Measurements from ENCODE around the gene CYP1A2.

The CYP1A2 gene

DNA sequence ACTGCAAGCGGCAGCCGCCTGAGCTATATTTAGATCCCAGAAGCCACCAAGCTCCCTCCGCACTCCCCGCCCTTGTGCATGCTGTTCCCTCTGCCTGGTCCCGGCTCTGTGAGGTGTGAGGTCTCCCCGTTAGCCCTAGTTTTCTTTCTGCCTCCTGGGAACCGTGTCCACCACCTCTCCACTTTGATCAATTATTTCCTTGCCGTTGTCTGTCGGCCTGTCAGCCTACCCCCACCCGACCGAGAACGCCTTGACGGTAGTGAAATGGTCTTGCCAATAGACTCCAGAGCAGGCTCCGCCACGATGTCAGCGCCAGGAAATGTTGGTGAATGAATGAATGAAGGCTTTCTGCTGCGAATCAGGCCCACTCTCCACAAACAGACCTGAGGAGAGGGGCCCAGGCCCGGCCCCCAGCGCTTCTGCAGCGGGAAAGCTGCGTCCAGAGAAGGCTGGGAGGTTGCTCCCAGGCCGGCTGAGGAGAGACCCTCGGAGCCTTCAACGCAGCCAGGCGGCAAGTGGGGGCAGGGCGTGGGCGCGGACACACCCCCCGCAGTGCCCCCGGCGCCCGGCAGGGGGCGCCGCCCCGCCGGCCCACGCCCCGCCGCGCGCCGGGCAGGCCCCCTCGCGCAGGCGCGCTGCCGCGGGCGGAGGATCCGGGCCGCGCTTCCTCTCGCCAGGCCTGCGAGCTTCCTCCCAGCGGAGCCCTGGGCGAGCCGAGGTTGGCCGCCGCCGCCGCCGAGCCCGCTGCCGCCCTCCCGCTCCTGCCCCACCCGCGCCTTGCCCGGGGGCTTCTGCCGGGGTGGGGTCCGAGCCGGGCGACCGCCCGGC is 33.0 kb downstream of the CYP1A2 start, which contains the start of gene CSK:
CSK (plus strand) TSS at position 650 of the 828 bp plus-strand sequence. CDS start 16,218 bp downstream, outside the sequence.
- CTCF ChIA-PET, result interaction anchor here (0.6 to 33.5 kb wide), 29 partner anchors 10 to 423 kb away, joined by 3 to 1672 read pairs (median 4); partner anchors contain the start of genes CLK3, CPLX3, FAM219B and MPI
- peak within 1 kb of the TSS; percentile 78 for H3K4me3 ChIP-seq (ENCODE audit: low read depth, low read length)
- no peak for DNase-seq (ENCODE audit: low read depth, low spot score)
- TF ChIP-seq, protein P1, sequence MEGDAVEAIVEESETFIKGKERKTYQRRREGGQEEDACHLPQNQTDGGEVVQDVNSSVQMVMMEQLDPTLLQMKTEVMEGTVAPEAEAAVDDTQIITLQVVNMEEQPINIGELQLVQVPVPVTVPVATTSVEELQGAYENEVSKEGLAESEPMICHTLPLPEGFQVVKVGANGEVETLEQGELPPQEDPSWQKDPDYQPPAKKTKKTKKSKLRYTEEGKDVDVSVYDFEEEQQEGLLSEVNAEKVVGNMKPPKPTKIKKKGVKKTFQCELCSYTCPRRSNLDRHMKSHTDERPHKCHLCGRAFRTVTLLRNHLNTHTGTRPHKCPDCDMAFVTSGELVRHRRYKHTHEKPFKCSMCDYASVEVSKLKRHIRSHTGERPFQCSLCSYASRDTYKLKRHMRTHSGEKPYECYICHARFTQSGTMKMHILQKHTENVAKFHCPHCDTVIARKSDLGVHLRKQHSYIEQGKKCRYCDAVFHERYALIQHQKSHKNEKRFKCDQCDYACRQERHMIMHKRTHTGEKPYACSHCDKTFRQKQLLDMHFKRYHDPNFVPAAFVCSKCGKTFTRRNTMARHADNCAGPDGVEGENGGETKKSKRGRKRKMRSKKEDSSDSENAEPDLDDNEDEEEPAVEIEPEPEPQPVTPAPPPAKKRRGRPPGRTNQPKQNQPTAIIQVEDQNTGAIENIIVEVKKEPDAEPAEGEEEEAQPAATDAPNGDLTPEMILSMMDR (IDR thresholded peaks at IDR 0.05; ENCODE audit: insufficient read depth, low read length, missing control alignments), result peak; percentile 57
- POLR2A ChIA-PET, result interaction anchor here (0.6 to 1.2 kb wide), 2 partner anchors 125 to 214 kb away, joined by 3 to 6 read pairs; partner anchors contain the start of genes FAM219B and SCAMP5

DNA sequence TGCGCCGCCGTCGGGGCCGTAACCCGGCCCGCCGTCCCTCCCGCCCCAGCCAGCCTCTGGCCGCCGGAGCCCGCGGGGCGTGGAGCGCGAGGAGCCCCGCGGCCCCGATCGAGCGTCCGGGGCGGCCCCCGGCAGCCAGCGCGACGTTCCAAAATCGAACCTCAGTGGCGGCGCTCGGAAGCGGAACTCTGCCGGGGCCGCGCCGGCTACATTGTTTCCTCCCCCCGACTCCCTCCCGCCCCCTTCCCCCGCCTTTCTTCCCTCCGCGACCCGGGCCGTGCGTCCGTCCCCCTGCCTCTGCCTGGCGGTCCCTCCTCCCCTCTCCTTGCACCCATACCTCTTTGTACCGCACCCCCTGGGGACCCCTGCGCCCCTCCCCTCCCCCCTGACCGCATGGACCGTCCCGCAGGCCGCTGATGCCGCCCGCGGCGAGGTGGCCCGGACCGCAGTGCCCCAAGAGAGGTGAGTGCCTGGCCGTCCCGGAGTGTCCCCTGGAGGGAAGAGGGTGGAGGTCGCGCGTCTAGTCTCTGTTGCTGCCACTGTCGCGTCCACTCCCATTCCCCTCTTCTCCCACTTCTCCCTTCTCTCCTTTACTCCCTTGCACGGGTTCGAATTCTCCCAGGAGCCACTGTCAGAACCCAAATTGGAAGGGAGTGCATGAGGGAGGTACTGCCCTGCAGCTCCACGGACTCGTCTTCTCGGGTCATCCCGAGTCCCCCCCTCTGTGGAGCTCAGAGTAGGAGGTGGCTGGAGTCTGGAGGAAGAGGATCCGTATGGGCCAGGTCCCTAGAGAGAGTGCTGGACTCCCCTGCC is 33.8 kb downstream of the CYP1A2 start:
- TF ChIP-seq, protein P1 (IDR thresholded peaks at IDR 0.05; ENCODE audit: insufficient read depth, low read length, missing control alignments), result no peak
- H3K4me3 ChIP-seq (ENCODE audit: low read depth, low read length), result peak overlapping the region; percentile 78
- DNase-seq (ENCODE audit: low read depth, low spot score), result no peak
- ChIA-PET CTCF (interaction anchor here (0.6 to 33.5 kb wide), 15 partner anchors 11 to 421 kb away, joined by 3 to 1672 read pairs (median 6); partner anchors contain the start of genes CLK3, CPLX3 and RPP25), POLR2A (interaction anchor here (0.5 to 1.1 kb wide), 2 partner anchors 62 to 155 kb away, joined by 3 to 4 read pairs; partner anchors contain the start of gene COX5A)

DNA sequence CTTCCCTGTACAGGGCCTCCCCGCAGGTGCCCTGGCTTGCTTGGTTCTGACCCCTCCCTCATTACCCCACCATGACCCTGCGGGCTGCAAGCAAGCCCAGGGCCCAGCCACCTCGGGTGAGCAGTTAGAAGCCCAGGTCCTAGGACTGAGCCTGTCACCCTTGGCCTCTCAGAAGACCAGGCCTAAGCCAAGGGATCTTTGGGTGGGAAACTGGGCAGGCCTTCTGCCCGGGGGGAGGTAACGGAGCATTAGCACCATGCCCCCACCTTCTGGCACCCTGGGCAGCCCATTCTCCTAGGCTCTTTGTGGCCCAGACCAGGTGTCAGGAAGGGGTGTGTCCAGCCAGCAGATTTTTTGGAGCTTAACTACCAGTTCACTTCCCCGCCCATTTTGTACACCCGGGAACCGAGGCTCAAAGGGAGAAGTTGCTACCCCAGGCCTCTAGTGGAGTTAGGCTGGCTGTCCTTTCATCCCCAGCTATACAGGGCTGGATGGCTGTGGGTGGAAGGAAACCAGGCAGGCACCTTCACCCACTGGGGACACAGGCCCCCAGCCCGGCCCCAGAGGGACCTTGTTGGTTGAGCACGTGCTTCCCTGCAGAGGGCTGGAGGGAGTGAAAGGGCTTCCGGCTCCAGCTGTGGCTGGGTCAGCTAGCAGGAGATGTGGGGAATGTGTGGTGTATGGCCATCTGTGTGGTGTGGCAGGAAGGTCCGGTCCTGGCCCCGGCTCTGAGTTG is 34.6 kb downstream of the CYP1A2 start:
- CTCF ChIA-PET, result interaction anchor here (1.1 to 33.5 kb wide), 14 partner anchors 11 to 401 kb away, joined by 3 to 1672 read pairs (median 10); partner anchors contain the start of genes CLK3, RPP25 and ULK3
- peak overlapping the region; percentile 78 for H3K4me3 ChIP-seq (ENCODE audit: low read depth, low read length)
- TF ChIP-seq, protein P1 (IDR thresholded peaks at IDR 0.05; ENCODE audit: insufficient read depth, low read length, missing control alignments), result no peak
- DNase-seq (ENCODE audit: low read depth, low spot score), result no peak
- POLR2A ChIA-PET, result interaction anchor here (0.5 to 1.2 kb wide), 4 partner anchors 61 to 155 kb away, joined by 3 to 4 read pairs (median 3); partner anchors contain the start of genes COX5A, FAM219B and MPI

DNA sequence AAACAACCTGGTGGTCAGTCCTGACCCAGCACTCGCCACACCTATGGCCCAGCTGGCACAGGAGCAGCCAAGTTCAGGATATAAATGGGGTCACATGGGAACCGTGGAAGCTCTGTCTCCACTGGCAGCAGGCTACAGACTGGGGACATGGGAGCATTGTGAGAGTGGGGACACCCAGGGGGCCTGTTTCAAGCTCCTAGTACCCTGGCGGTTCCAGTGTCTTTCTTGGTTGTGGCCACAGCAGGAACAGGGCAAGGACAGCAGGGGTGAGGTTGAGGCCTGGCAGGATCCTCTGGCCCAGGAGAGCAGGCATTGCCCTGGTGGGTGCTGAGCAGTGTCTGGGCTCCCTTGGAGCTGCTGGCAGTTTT is 35.1 kb downstream of the CYP1A2 start:
- CTCF ChIA-PET, result interaction anchor here (1.1 to 33.5 kb wide), 14 partner anchors 10 to 401 kb away, joined by 3 to 1672 read pairs (median 10); partner anchors contain the start of genes CLK3, RPP25 and ULK3
- POLR2A ChIA-PET, result interaction anchor here (0.6 to 1.2 kb wide), 3 partner anchors 112 to 154 kb away, joined by 3 to 5 read pairs (median 3); partner anchors contain the start of genes COX5A and FAM219B

More for the DNA sequence above, 35.1 kb downstream of the CYP1A2 start:
- H3K4me3 ChIP-seq (ENCODE audit: low read depth, low read length), result peak overlapping the region; percentile 78
- TF ChIP-seq, protein P1 (IDR thresholded peaks at IDR 0.05; ENCODE audit: insufficient read depth, low read length, missing control alignments), result no peak
- no peak for DNase-seq (ENCODE audit: low read depth, low spot score)

Data from AG04449 (cell line).